ENCODE results near the gene ARL4D.
A peak's percentile ranks its signal among the peaks of the same experiment; 100 is the strongest.

The ARL4D gene

GRCh38 chr17:43396491-43397060, 2.2 kb upstream of the ARL4D start:
- ChIA-PET CTCF (interaction anchor here (0.6 to 12.6 kb wide), 8 partner anchors 18 to 593 kb away, joined by 3 to 406 read pairs (median 4); partner anchors contain the start of gene DHX8), POLR2A (interaction anchor here (0.6 to 1.5 kb wide), 3 partner anchors 9 to 87 kb away, joined by 3 to 7 read pairs (median 6); partner anchors contain the start of gene DHX8)
- H3K4me3 ChIP-seq (ENCODE audit: low read depth, low read length) = no peak overlapping the region
- peaks cover 0 to 18% of the 10 kb centered on the region in 2 experiments; a peak in 1 of 3 replicates for H3K36me3 ChIP-seq (ENCODE audit: control insufficient read depth in 2 of 2, insufficient read depth in 1 of 2, low read length in 2 of 2)
- no peaks in the 10 kb centered on the region for H3K9me3 ChIP-seq (ENCODE audit: control insufficient read depth, insufficient read depth, low read depth, low read length)
- H3K4me1 ChIP-seq (ENCODE audit: control insufficient read depth, insufficient read depth, low read length) = peaks cover 6% of the 10 kb centered on the region; the same call in 1 of the 2 replicates
- TF ChIP-seq ZNF221 (tag by site-specific recombination; IDR thresholded peaks at IDR 0.05; ENCODE audit: borderline replicate concordance) = no peak
- no peak for TF ChIP-seq ZXDB (tag by site-specific recombination; IDR thresholded peaks at IDR 0.05)
- TF ChIP-seq ZNF146 (tag by site-specific recombination; IDR thresholded peaks at IDR 0.05) = no peak
- TF ChIP-seq ZNF521 (tag by site-specific recombination; IDR thresholded peaks at IDR 0.05) = no peak
- H3K27ac ChIP-seq (ENCODE audit: extremely low read depth, low read depth, low read length) = no peak overlapping the region

GRCh38 chr17:43399839-43400328, 1.1 kb downstream of the ARL4D start:
- peak overlapping the region; percentile 65; the same call in 1 of the 2 replicates for H3K4me3 ChIP-seq (ENCODE audit: low read depth, low read length)

GRCh38 chr17:43400943-43401717, 2.3 kb downstream of the ARL4D start:
- CTCF ChIA-PET = interaction anchor here (1.2 to 12.6 kb wide), 2 partner anchors 56 to 81 kb away, joined by 3 to 406 read pairs; partner anchors contain the start of gene DHX8
- H3K4me3 ChIP-seq (ENCODE audit: low read depth, low read length) = no peak overlapping the region
- POLR2A ChIA-PET = interaction anchor here (1.2 to 5.6 kb wide), 3 partner anchors 13 to 82 kb away, joined by 3 to 76 read pairs (median 9); partner anchors contain the start of gene DHX8
- H3K27ac ChIP-seq (ENCODE audit: extremely low read depth, low read depth, low read length) = no peak overlapping the region
- peaks cover 6% of the 10 kb centered on the region; the same call in 1 of the 2 replicates for H3K4me1 ChIP-seq (ENCODE audit: control insufficient read depth, insufficient read depth, low read length)
- H3K9me3 ChIP-seq (ENCODE audit: control insufficient read depth, insufficient read depth, low read depth, low read length) = no peaks in the 10 kb centered on the region
- H3K36me3 ChIP-seq (ENCODE audit: control insufficient read depth in 2 of 2, insufficient read depth in 1 of 2, low read length in 2 of 2) = peaks cover 0 to 18% of the 10 kb centered on the region in 2 experiments; a peak in 1 of 3 replicates
- TF ChIP-seq IKZF3 (tag by site-specific recombination; IDR thresholded peaks at IDR 0.05) = 0 out of 2 replicates have a peak, but pooled peaks have one; percentile 38
- TF ChIP-seq ZNF155 (tag by site-specific recombination; IDR thresholded peaks at IDR 0.05) = no peak
- TF ChIP-seq ZNF776 (tag by site-specific recombination; IDR thresholded peaks at IDR 0.05; ENCODE audit: borderline replicate concordance) = no peak
- TF ChIP-seq ZSCAN30 (tag by site-specific recombination; IDR thresholded peaks at IDR 0.05) = no peak
- TF ChIP-seq ZNF398 (tag by site-specific recombination; IDR thresholded peaks at IDR 0.05) = no peak
- peak; percentile 78 for TF ChIP-seq PRDM10 (tag by site-specific recombination; IDR thresholded peaks at IDR 0.05)
- peak; percentile 77 for TF ChIP-seq ZNF600 (tag by site-specific recombination; IDR thresholded peaks at IDR 0.05)
- no peak for TF ChIP-seq ZNF449 (tag by site-specific recombination; IDR thresholded peaks at IDR 0.05)
- TF ChIP-seq YY1 (tag by site-specific recombination; IDR thresholded peaks at IDR 0.05) = no peak
- TF ChIP-seq KLF7 (tag by site-specific recombination; IDR thresholded peaks at IDR 0.05; ENCODE audit: borderline replicate concordance) = no peak
- TF ChIP-seq SCRT2 (tag by site-specific recombination; IDR thresholded peaks at IDR 0.05) = no peak
- TF ChIP-seq HOXA7 (CRISPR knock-in tag; IDR thresholded peaks at IDR 0.05; ENCODE audit: borderline replicate concordance) = no peak

More at GRCh38 chr17:43399839-43400328, 1.1 kb downstream of the ARL4D start:
- Histone ChIP-seq H3K36me3 (ENCODE audit: control insufficient read depth in 2 of 2, insufficient read depth in 1 of 2, low read length in 2 of 2) (peaks cover 0 to 18% of the 10 kb centered on the region in 2 experiments; a peak in 1 of 3 replicates), H3K27ac (ENCODE audit: extremely low read depth, low read depth, low read length) (no peak overlapping the region), H3K9me3 (ENCODE audit: control insufficient read depth, insufficient read depth, low read depth, low read length) (no peaks in the 10 kb centered on the region), H3K4me1 (ENCODE audit: control insufficient read depth, insufficient read depth, low read length) (peaks cover 6% of the 10 kb centered on the region; the same call in 1 of the 2 replicates)
- POLR2A ChIA-PET = interaction anchor here (0.6 to 5.6 kb wide), 14 partner anchors 9 to 402 kb away, joined by 3 to 76 read pairs (median 7); partner anchors contain the start of genes DHX8 and RPL27
- TF ChIP-seq ZNF600 (tag by site-specific recombination; IDR thresholded peaks at IDR 0.05) (0 out of 2 replicates have a peak, but pooled peaks have one; percentile 51), ZNF692 (tag by site-specific recombination; IDR thresholded peaks at IDR 0.05) (no peak)
- CTCF ChIA-PET = interaction anchor here (0.6 to 12.6 kb wide), 3 partner anchors 21 to 82 kb away, joined by 3 to 406 read pairs (median 3); partner anchors contain the start of gene DHX8

Measured in HEK293 (cell line).